Hematopoietic multipotent progenitor cell treated with erythropoietin and hydrocortisone succinate and interleukin-3 and kit ligand, for 17 days (in vitro differentiated cells): Measurements from ENCODE around the gene PIPOX.

Source experiments
- DNase-seq: peaks from one replicate; pipeline ENCODE4 v3.0.0-alpha.2; 2015; ENCODE audit warnings: low spot score

Gene PIPOX, protein sequence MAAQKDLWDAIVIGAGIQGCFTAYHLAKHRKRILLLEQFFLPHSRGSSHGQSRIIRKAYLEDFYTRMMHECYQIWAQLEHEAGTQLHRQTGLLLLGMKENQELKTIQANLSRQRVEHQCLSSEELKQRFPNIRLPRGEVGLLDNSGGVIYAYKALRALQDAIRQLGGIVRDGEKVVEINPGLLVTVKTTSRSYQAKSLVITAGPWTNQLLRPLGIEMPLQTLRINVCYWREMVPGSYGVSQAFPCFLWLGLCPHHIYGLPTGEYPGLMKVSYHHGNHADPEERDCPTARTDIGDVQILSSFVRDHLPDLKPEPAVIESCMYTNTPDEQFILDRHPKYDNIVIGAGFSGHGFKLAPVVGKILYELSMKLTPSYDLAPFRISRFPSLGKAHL

GRCh38 chr17:29042679-29043538 is at the start of gene PIPOX:
Gene PIPOX, plus strand, starts transcription at chr17:29043141. Its CDS starts 85 bp downstream, at chr17:29043226.
- no peak for DNase-seq

DNA sequence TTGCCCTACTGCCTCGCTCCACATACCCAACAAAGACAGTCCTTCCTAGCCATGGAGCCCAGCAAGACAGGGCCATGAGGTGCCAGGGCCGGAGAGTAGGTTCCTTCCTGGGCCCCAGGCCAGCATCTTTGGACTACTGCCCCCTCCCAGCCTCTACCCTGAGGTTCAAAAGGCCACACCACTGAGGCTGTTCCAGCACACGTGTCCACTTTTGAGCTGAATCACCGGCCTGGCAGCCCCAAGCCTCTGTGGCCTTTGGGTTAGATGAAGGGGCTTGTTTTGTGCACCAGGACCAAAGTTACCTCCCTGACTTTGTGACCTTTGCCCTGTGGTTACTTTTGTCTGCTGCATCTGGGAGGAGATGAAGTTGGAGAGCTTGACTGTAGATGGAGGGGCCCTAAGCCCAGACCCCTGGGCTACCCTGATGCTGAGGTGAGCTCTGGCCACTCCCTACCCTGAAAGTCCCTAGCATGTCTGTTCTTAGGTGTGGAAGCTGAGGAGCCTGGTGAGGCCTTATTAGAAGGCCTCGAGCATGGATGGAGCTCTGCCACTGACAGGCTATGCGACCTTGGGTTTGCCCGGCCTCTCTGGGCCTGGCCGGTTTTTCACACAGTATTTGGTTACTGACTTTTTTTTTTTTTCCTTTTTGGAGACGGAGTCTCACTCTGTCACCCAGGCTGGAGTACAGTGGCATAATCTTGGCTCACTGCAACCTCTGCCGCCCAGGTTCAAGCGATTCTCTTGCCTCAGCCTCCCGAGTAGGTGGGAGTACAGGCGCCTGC is 49.1 kb upstream of the PIPOX start:
- DNase-seq, result no peak

GRCh38 chr17:28996554-28997096 is 46.3 kb upstream of the PIPOX start:
- no peak for DNase-seq

DNA sequence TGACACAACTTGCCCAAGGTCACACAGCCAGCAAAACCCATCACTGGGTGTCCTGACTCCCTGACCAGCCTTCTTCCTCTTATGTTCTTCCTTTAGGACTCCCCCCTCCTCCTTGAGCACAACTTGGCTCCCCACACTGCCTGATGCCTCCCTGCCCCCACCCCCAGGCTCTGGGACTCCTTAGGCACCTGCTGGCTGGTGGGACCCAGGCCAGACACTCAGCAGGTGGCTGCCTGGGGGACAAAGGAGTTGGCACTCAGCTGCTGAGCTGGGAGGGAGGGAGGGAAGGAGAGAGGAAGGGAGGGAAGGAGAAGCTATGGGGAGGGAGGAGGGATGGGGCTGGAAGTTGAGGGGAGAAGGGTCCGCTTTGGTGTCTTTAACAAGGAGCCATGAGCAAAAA is 45.1 kb upstream of the PIPOX start:
- DNase-seq, result no peak

DNA sequence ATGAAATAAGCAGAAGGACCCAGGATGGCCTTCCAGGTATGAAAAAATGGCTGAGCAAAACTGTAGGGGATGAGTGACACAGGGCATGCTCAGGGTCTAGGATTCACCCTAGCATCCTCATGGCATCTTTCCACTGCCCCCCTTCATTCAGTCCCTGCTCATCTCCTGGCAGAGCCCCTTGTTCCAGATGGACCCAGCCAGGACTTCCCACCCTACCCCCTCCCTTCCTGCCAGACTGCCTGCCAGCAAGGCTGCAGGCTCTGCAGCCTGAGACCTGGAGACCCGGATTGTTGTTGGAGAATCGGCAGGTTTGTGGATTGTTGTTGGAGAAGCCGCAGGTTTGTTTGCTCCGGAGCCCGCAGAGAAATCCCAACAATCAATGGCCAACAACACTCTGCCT is 43.7 kb upstream of the PIPOX start:
- DNase-seq, result no peak

DNA sequence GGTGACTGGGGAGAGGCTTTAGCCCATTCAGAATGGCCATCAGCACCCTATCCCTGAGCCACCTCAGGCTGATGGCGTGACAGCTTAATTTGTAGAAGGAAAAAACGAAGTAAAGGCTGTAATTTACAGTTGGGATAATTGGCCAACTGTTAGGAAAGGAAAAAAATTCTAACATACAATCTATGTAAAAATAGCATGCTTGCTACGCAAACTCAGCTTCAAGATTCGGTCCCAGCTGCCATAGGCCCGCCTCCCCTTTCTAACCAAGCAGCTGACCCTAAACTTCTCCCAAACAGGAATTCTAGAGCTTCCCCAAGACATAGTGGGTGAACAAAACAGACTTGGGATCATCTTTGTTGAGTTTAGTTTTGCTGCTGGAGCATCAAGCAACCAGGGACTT is 42.0 kb upstream of the PIPOX start:
- DNase-seq, result no peak

GRCh38 chr17:29002811-29003210 is 40.1 kb upstream of the PIPOX start:
- DNase-seq, result no peak

GRCh38 chr17:29003289-29003688 is 39.7 kb upstream of the PIPOX start:
- no peak for DNase-seq

- no peak for DNase-seq
These were observed 38.8 kb upstream of the PIPOX start for GRCh38 chr17:29004081-29004692.

DNA sequence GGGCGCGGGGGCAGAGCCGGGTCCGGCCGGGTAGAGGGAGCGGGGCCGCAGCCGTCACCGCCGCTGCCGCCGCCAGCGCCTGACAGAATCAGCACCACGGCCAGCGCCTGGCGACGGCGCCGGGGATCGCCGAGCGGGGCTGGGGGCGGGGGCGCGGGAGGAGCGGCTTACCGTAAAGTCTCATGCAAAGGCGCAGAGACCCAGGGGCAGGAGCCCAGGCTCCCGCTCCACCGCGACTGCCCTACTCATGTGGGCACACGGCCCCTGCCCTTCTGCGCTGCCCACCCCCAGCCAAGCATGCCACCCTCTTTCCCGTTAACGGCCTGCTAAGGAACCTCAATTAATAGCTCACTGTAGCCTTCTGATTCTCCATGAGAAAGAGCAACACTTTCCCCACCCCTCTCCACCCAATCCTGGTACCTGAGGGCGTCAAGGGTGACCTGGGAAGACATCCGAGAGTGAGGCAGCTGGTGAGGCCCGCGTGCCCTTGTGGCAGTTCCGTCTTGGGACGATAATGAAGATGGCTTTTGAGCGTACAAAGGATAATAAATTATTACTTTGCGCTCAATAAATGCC is 36.9 kb upstream of the PIPOX start, which contains the start of gene SEZ6:
TSS of gene SEZ6 (minus strand) at position 98 of the 576 bp plus-strand sequence. CDS start 164 bp downstream, outside the sequence.
- DNase-seq, result no peak

DNA sequence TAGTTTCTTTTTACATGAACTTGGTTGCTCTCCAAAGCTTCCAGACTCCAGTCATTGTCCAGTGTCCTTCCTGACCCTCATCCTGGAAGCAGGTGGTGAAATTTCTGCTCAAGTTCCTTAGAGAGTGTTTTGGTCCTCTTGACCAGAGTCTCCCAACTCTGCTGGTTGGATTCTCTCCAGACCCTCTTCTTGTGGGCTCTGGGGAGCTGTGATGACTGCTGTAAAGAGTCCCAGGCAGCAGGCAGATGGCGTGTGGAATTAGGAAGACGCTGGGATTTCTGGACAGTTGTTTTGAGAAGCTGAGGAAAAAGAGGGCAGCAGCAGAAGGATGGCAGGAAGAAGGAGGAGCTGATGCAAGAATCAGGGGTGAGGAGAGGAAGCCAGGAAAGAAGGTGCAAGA is 35.5 kb upstream of the PIPOX start:
- no peak for DNase-seq

GRCh38 chr17:29007860-29008455 is 35.0 kb upstream of the PIPOX start:
- no peak for DNase-seq

- no peak for DNase-seq
These were observed 34.4 kb upstream of the PIPOX start for GRCh38 chr17:29008591-29008990.

- no peak for DNase-seq
These were observed 32.8 kb upstream of the PIPOX start for GRCh38 chr17:29010129-29010528.

DNA sequence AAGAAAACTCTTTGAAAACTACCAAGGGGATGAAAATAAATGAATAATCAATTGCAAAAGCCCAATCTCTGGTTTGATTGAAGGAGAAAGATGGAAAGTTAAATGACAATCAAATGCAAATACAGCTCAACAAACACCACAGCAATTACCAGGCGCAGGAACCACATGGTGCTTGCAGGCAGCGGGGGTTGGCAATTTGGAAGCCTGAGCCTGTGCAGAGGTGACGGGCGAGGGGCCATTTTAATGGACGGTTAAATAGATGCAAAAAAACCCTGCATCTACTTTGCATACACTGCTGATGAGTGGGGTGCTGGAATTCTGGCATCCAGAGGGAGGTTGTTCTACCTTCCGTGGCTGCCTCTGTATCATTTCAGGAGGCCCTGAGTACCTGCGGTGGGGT is 32.4 kb upstream of the PIPOX start:
- no peak for DNase-seq

GRCh38 chr17:29012535-29012934 is 30.4 kb upstream of the PIPOX start:
- no peak for DNase-seq

- no peak for DNase-seq
These were observed 28.2 kb upstream of the PIPOX start for GRCh38 chr17:29014716-29015115.

GRCh38 chr17:29016345-29017210 is 26.4 kb upstream of the PIPOX start:
- no peak for DNase-seq

DNA sequence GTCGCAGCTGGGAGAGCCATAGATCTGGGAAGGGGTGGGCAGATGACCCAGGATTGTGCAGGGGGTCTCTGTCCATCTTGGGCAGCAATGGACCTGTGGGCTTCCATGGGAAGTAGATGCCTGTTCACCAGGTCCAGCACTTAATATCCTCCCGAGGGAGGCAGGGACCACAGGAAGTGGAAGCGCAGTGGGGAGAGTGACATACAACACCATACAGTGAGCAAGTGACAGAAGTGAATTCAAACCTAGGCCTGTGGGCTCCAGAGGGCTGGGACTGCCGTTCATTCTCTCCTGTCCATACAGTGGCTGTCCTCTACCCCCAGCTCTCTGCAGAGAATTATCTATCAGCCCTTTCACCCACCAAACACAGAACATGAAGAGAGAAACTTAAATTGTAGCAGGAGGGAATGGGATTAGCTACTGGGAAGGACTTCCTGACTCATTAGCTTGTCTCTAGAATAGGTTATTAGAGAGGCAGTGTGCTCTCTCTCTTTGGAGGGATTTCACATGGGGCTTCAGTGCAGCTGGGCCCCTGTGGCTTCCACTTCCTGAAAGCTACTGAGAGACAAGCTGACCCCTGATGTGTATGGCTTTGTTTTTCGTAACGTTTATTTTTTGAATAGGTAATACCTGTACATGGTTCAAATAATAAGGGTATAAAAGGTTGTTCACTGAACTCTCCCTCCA is 24.0 kb upstream of the PIPOX start:
- DNase-seq, result no peak
